ENCODE results near the gene RAMP1.

DNA sequence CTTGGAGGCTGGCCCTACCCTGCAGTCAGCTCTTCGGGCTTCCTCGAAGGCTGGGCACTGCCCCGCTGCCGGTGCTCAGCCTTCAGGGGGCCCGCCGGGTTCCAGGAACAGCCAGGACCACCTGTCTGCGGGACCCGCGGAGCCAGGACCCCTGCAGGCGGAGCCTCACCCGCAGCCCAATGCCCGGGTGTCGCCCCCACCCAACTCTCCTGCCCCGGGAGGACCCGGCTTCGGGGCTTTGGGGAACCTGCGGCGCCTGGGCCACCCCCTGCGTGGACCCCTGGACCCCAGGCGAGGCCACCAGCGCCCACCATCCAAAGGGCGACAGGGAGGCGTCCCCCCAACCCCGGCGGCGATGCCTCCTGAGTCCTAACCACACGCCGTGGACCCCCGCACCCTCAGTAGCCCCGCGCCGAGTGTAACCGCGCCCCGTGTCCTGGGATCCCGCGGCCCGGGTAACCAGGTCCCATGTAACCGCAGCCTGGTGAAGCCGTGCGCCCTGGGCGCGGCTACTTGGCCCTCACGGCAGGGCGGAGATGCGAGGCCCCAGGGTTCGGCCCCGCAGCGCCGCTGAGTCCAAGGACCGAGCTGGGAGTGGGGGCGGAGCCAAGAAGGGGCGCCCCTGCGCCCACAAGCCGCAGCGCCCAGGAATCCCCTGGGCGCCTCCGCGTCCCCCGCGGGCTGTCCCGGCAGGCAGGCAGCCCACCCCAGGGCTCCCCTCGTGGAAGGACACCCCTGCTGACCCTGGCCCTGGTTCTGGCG is 96.4 kb downstream of the RAMP1 start:
- no peak for TF ChIP-seq POLR2AphosphoS5 (IDR thresholded peaks at IDR 0.05; ENCODE audit: low read depth, low read length)
- TF ChIP-seq, protein P1, sequence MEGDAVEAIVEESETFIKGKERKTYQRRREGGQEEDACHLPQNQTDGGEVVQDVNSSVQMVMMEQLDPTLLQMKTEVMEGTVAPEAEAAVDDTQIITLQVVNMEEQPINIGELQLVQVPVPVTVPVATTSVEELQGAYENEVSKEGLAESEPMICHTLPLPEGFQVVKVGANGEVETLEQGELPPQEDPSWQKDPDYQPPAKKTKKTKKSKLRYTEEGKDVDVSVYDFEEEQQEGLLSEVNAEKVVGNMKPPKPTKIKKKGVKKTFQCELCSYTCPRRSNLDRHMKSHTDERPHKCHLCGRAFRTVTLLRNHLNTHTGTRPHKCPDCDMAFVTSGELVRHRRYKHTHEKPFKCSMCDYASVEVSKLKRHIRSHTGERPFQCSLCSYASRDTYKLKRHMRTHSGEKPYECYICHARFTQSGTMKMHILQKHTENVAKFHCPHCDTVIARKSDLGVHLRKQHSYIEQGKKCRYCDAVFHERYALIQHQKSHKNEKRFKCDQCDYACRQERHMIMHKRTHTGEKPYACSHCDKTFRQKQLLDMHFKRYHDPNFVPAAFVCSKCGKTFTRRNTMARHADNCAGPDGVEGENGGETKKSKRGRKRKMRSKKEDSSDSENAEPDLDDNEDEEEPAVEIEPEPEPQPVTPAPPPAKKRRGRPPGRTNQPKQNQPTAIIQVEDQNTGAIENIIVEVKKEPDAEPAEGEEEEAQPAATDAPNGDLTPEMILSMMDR (IDR thresholded peaks at IDR 0.05 in 2 of 3, conservative IDR thresholded peaks at IDR 0.05 in 1 of 3; ENCODE audit: borderline replicate concordance in 1 of 3, insufficient read depth in 1 of 3, low read depth in 2 of 3, low read length in 2 of 3): no peak
- TF ChIP-seq ZNF274 (IDR thresholded peaks at IDR 0.05; ENCODE audit: low read depth, low read length): no peak
- TF ChIP-seq YY1 (IDR thresholded peaks at IDR 0.05; ENCODE audit: extremely low read depth, insufficient replicate concordance, low read depth, low read length): no peak
- no peak for TF ChIP-seq ZFX (IDR thresholded peaks at IDR 0.05)
- TF ChIP-seq, protein P2, sequence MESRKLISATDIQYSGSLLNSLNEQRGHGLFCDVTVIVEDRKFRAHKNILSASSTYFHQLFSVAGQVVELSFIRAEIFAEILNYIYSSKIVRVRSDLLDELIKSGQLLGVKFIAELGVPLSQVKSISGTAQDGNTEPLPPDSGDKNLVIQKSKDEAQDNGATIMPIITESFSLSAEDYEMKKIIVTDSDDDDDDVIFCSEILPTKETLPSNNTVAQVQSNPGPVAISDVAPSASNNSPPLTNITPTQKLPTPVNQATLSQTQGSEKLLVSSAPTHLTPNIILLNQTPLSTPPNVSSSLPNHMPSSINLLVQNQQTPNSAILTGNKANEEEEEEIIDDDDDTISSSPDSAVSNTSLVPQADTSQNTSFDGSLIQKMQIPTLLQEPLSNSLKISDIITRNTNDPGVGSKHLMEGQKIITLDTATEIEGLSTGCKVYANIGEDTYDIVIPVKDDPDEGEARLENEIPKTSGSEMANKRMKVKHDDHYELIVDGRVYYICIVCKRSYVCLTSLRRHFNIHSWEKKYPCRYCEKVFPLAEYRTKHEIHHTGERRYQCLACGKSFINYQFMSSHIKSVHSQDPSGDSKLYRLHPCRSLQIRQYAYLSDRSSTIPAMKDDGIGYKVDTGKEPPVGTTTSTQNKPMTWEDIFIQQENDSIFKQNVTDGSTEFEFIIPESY (IDR thresholded peaks at IDR 0.05; ENCODE audit: extremely low read depth, insufficient replicate concordance, low read length): no peak
- TF ChIP-seq, protein P3, sequence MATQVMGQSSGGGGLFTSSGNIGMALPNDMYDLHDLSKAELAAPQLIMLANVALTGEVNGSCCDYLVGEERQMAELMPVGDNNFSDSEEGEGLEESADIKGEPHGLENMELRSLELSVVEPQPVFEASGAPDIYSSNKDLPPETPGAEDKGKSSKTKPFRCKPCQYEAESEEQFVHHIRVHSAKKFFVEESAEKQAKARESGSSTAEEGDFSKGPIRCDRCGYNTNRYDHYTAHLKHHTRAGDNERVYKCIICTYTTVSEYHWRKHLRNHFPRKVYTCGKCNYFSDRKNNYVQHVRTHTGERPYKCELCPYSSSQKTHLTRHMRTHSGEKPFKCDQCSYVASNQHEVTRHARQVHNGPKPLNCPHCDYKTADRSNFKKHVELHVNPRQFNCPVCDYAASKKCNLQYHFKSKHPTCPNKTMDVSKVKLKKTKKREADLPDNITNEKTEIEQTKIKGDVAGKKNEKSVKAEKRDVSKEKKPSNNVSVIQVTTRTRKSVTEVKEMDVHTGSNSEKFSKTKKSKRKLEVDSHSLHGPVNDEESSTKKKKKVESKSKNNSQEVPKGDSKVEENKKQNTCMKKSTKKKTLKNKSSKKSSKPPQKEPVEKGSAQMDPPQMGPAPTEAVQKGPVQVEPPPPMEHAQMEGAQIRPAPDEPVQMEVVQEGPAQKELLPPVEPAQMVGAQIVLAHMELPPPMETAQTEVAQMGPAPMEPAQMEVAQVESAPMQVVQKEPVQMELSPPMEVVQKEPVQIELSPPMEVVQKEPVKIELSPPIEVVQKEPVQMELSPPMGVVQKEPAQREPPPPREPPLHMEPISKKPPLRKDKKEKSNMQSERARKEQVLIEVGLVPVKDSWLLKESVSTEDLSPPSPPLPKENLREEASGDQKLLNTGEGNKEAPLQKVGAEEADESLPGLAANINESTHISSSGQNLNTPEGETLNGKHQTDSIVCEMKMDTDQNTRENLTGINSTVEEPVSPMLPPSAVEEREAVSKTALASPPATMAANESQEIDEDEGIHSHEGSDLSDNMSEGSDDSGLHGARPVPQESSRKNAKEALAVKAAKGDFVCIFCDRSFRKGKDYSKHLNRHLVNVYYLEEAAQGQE (IDR thresholded peaks at IDR 0.05; ENCODE audit: low read depth): no peak
- no peak for TF ChIP-seq POLR2A (IDR thresholded peaks at IDR 0.05; ENCODE audit: borderline replicate concordance, extremely low read depth, insufficient read depth, insufficient read length)
- TF ChIP-seq RAD21 (IDR thresholded peaks at IDR 0.05; ENCODE audit: low read depth): no peak
